HG03060 (cell line): ENCODE measurements around the gene CLTCL1.
"Not testable (repeated sequence)": the region's sequence is repeated elsewhere in the genome, so short reads cannot be mapped to it uniquely, and the experiment has no call there.

Experiments used
- ATAC-seq: cut with Tn5 transposase; IDR thresholded peaks from one replicate; pipeline ENCODE4 v1.9.1; 2021; ENCODE audit warnings: low read depth, moderate number of reproducible peaks; ENCODE audit not compliant: unreplicated experiment

The CLTCL1 gene

DNA sequence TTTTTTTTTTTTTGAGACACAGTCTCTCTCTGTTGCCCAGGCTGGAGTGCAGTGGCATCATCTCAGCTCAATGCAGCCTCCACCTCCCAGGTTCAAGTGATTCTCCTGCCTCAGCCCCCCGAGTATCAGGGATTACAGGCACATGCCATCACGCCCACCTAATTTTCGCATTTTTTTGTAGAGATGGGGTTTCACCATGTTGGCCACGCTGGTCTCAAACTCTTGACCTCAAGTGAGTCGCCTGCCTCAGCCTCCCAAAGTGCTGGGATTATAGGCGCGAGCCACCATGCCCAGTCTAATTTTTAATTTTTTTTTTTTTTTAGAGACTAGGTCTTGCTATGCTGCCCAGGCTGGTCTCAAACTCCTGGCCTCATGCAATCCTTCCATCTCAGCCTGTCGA, 35.2 kb downstream of the CLTCL1 start:
- ATAC-seq: not testable (repeated sequence)

DNA sequence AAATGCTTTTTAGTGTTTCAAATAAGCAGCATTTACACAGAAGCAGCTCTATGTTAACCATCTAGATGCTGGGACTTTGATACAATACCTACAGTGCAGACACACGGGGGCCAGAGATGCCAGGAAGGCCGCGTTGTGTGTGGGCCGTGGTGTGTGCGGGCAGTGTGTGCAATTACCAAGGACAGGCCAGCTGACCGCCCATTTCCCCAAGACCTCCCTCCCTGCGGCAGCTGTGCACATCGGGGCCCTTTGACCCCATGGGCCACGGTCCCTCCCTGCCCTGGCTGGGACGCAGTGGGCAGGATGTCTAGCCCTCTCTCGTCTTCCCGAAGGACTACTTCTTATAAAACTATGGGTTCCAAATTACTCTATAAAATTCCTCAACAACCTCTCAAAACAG, 38.4 kb downstream of the CLTCL1 start:
- no peak for ATAC-seq

DNA sequence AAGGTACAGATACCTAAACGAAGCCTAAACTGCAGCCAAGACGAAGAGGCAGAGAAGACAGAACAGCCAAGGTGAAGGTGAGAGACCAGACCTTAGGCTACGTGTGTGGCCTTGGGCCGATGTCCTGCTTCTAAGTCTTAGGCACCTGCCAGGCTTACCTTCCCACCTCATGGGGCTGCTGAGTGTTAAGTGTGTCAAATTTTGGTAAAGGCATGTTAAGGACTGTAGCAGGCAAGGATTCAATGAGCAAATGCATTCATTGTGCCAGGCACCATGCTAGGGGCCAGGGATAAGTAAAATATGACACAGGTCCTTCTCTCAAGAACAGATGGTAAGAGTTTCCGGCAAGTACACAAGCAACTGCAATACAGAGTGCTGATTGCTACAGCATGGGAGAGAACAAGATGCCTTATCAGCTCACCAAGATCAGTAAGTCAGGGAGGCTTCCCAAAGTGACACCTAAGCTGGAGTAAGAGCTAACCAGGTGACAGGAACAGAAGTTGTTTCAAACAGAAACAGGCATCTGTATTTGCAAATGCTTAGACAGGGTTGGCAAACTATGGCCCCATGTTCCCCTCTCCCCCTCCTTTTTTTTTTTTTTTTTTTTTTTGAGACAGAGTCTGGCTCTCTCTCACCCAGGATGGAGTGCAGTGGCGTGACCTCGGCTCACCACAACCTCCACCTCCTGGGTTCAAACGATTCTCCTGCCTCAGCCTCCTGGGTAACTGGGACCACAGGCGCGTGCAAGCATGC, 46.7 kb downstream of the CLTCL1 start:
- no peak for ATAC-seq

DNA sequence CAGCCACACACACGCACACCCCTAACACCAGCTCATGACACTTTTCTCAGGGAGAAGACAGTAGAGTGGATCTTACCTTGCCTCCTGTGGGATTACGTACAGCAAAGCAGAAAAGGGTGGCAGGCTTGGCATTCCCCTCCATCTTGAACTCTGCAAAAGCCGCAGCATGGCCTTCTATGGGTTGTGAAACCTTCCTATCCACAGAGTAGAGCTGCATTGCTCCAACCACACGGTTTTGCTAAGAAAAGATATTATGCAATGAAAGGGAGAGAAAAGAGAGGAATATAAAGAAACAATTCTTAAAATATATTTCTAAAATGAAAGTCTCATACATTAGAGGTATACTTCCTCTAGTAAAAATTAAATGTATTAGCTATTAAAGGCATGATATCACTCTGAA, 48.8 kb downstream of the CLTCL1 start:
- ATAC-seq: no peak

DNA sequence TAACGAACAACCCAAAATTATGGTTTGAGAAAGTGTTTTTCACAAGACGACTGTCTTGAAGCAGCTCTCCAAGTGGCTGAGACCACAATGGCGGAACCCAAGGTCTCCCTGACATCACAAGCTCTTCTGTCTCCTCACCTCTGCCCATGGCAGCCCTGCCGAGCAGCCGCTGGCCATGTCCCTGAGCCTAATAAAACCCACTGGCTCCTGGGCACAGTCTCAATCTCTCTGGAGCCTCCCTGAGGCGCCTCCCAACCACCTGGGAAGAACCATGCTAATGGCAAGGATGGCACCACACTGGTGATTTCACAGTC, 50.0 kb downstream of the CLTCL1 start:
- no peak for ATAC-seq

DNA sequence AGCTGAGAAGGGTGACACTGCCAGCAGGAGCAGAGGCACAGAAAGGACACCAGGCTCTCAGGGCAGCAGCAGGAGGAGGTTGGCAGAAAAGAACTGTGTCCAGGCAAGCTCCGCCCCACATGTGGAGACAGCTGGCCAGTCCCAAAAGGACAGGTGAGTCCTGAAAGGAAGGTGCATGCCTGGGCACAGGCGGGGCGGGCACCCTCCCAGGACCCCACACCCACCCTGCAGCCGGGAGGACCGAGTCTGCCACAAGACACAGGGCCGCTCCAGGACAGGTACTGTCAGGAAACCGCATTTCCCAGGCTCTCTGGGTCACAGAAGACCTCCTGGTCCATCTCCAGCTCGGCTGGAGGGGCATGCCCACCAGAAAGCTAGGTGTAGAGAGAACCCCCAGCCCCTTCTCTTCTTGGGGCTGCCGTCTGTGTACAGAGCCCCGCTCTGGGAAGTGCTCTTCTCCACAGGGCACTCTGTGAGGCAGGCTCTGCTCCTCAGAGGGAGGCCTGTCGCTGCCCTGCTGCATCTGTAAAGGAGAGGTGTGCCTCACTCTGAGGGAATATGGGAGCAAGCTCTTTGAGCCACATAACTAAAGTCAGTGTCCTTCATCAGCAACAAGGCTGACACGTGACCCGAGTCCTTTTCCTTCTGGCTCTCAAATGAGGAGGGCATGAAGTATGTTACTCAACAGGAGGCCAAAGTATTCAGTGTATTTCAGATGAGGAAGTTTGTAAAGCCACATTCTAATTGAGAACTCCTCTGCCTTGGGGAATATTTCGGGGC, 50.5 kb downstream of the CLTCL1 start:
- ATAC-seq: no peak

DNA sequence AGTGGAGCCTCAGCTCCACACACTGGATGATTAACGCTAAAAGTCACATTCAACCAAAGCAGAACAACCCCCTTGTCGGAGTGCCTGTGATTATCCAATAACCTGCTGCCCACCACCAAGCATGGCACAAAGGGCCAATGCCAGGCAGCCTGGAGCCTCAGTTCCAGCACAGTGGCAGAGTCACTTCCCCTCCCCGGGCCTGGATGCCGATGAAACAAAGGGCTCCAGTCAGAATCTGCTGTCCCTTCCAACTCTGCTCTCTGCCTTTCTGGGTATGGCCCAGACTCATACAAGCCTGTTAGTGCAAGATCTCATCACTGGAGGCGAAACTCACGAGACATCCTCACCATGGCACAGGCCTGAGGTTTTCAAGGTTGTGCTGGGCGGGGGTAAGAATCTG, 52.1 kb downstream of the CLTCL1 start:
- no peak for ATAC-seq

DNA sequence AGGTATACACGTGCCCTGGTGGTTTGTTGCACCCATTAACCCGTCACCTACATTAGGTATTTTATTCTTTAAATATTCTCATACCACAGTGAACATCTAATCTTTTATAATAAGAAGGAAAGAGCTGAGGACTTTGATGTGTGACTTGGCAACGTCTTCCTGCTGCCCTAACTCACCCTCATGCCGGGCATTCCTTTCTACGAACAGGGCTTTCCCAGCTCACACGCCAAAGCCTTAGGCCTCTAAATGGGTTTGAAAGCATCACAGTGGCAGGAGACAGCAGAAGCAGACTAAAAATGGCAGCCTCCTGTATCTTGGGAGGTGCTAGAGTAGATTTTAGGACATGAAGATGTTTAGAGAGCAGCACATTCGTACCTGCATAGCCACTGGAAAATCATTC, 52.6 kb downstream of the CLTCL1 start:
- no peak for ATAC-seq

DNA sequence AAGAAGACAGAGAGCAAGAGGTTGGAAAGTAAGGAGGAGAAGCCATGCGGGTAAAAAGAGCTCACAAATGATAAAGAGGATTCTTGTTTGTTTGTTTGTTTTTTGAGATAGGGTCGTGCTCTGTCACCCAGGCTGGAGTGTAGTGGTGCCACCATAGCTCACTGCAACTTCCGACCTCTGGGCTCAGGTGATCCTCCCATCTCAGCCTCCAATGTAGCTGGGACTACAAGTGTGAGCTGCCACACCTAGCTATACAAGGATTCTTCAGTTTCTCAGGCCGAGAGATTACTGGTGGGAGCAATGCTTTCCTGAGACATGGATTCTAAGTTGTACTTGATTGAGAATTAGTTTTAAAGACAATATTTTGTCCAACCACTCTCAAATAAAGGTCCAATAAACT, 55.6 kb downstream of the CLTCL1 start:
- ATAC-seq: no peak

DNA sequence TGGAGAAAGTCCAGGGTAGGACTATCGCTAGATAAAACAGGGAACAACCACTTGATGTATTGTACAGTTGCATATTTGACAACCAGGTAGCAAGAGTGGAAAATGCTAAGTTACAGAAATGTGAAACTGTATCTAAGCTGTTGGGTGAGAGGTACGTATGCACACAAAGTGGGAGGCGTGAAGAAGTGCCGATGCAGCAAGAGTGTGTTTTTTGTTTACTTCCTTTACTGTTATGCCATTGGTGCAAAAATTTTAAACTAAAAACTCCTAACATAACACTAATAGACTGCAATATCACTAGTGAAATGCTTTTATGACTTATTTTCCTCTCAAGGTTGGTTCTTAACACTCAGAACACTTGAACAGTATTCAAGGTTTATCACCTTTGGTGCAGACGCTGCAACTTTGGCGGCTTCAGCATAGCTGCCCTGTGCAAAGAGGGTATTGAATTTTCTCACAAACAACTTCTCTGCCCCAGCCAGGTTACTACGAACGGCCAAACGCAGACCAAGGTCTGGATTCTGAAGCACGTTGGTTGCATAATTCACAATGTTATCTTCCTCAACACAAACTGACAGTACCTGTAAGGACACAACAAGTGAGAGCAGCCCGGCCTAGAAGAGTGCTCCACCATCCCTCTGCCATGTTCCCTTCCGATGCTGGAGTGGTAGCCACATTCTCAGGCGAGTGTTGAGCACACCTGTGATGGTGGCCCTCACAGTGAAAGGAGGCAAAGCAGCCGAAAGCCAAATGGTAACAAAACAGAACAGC, 57.2 kb downstream of the CLTCL1 start:
- no peak for ATAC-seq

DNA sequence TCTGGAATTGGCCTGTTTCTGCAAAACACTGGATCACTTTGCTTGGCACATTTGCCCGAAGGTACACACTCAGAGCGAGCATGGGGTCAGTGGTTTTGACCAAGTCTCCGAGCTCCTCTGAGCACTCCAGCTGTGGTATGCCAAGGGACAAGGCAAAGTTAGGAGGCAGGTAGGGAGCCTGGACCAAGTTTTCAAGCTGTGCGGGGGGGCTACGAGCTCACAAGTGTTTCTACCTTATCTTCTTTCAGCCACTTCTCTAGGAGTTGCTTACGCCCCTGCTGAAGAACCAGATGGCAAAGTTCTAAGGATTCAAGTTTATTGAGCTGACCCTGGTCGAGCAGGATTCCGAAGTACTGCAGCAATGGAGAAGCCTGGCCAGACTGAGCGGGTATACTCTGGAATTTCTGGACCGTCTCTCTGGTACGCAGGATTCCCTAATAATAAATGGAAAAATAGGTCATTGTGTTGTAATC, 58.3 kb downstream of the CLTCL1 start:
- no peak for ATAC-seq

DNA sequence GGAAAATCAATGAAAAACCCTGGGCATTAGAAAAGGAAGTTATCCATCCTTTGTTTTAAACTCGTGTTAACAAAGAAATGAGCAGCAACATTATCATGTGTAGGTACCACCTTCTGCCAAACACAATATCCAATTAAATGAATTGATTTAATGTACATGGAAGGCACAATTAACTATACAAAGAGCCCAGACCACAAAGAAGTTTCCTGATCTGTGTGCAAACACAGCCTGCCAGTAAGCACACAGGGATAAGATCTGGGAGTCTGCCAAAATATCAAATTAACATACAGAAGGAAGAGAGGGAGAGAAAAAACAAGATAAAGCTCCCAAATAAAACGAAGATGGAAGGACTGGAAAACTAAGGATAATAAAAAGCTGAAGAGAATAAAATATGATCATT, 58.9 kb downstream of the CLTCL1 start:
- no peak for ATAC-seq

DNA sequence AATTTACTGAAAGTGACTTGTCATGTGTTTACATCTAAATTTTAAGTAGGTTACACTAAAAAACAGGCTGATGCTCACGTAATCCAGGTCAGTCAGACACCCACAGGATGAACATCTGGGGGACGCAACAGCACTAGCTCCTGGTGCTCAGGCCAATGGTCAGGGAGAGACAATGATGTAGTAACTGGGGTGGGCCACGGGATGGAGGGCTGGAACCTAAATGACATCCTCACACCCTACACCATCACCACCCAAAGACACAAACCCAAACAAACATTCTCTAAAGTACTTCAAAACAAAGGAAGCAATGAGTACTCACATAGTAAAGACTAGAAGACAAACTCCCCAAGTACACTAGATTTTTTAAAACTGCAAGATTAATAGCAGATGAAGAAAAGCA, 59.5 kb downstream of the CLTCL1 start:
- ATAC-seq: no peak

DNA sequence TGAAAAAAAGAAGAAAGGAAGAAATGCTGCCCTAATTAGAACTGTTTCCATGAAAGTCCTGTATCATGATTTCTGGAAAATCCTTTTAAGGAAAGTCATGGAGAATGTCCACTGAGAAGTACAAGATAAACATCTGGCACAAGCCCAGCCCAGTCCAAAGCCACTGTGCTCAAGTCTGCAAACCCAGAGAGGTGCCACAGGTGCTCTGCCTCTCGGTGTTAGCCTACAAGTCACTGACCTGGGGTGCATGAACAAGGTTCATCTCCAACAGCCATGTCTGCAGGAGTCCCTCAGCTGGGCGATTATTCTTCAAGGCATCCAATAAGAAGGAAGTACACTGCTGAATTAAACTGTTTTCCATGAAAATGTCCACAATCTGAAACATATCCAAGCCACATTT, 61.9 kb downstream of the CLTCL1 start:
- ATAC-seq: no peak

DNA sequence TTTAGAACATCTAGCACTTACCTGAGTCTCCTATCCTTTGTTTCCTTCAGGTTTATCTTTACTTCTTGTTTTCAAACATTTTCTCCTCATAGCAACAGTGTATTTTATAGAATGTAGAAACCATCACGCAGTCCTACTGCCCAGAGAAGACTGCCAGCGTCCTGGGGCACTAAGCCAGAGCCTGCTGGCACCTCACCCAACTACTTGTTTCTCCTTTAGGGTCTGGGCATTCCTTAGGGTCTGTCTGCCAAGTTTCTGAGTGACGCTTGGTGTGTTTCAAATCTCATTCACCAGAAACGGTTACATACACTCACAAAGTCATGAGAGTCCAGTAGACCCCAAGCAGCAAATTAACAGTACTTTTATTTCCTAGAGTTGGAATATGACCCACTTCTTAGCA, 63.3 kb downstream of the CLTCL1 start:
- no peak for ATAC-seq

DNA sequence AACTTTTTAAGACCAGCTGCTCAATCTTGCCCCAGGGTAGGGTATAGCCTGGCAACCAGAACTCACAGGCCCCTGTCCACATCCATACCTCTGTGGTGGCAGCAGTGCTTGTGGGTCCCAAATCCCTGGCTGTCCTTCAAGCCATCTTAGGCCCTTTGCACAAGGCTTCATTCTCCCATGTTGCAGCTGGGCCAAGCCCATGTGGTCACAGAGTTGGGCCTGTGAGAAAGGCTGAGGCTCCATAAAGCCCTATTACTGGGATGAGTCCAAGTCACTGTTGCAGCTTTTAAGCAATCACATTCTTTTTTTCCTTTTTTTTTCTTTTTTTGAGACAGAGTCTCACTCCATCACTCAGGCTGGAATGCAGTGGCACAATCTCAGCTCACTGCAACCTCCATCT, 65.1 kb downstream of the CLTCL1 start:
- no peak for ATAC-seq

DNA sequence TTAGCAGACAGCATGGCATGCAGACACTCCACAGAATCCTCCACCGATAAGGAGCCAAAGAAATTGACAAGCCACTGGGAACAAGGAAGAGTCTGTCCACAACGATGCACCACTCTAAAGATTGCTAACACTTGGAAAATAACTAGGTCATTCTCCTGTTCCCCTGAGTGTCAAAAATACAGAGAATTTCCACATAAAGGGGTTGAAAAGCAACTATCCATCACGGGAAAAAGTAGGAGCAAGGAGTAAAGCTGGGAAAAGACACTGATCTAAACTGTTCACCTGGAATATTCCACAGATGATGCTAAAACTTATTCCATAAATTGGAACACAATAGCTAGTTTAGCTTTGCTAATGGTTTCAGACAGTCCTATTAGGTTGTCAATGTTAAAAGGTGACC, 66.0 kb downstream of the CLTCL1 start:
- no peak for ATAC-seq

DNA sequence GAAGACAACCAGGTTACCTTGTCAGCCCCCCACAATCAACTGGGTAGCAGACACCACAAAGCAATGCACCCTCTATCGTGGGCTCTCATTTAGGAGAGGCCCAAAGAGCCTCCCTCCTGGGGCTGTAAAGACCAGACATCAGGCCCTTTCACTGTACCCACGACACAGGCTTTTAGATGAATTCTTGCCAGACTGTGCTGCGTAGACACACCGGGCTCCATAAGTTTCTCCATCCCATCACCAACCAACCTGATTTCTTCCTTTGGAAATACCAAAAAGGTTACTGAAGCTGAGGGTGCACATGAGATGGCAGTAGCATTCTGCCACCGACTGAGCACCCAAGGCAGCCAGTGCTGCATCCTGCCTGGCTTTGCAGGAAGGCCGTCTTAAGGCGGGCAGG, 66.5 kb downstream of the CLTCL1 start:
- no peak for ATAC-seq

DNA sequence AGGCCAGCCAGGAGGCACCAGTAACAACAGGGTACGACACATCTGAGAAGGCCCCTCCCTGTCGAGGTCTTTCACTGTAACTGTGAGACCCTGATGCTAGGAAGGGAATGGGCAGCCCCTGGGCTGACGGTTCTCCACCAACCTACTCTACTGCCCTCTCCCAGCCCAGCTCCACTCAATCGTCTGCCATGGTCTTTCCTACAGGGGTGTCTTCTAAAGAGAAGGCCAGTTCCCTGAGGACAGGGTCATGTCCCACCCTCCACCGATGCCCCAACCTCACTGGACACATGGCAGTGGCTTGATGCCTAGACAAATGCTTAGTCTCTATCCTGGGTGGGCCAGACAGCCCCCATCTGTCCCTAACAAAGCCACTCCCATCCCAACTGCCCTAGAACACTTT, 67.0 kb downstream of the CLTCL1 start:
- ATAC-seq: no peak

DNA sequence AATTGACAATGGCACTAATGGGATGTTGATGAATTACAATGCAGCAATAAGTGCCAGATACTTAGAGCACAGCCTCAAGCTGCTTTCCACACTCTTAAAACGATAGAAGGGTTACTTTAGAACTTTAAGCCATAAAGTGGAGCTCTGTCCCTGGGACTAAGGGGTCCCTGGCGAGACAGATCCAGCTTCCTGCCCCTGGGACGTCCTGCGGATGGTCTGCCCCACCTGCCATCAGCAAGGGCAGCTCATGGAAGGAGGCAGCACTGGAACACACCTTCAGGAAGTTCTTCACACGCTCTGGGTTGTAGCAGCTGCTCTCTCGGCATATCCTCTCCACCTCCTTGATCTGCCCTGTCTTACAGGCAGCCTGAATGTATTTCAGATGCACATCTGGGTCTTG, 67.9 kb downstream of the CLTCL1 start:
- no peak for ATAC-seq

DNA sequence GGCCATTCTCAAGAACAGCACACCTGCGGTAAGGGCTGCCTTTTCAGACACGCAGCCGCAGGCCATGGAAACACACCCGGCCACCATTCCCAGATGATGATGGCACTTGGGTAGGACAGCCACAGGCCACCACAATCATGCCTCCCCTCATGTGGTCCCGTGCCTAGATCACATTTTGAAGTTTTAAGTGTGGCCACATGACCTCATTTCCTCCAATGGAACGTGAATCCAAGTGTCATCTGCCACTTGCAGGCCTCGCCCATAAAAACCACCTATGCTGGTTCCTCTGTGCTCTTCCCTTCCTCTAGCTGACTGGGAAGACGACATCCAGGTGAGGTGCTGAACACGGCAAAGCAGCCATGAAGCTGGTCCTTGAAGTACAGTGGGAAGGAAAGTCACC, 68.4 kb downstream of the CLTCL1 start:
- no peak for ATAC-seq
